Measurements from ENCODE around the gene ZBTB7C.

Gene ZBTB7C

GRCh38 chr18:48019557-48020325, 389.4 kb downstream of the ZBTB7C start:
- no peak overlapping the region for H3K4me3 ChIP-seq (ENCODE audit: low read length)

DNA sequence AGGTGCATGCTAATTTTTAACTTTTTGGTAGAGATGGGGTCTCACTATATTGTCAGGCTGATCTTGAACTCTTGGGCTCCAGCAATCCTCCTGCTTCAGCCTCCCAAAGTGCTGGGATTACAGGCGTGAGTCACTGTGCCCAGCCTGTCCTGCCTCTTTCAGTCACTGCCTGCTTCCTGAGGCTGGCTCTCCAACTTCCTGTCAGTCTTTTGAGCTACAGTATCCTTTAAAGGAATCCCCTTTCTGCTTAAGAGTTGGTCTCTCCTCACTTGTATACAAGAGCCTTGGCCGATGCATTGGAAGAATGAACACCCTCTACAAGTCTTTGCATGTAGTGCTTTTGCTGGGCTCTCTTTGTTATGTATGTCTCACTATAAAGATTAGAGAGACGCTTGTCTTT, 390.3 kb downstream of the ZBTB7C start:
- peaks cover 64% of the 10 kb centered on the region for H3K27me3 ChIP-seq (ENCODE audit: control insufficient read depth, insufficient read depth, low read length)

More at GRCh38 chr18:48019557-48020325, 389.4 kb downstream of the ZBTB7C start:
- Histone ChIP-seq H3K27me3 (ENCODE audit: control insufficient read depth, insufficient read depth, low read length) (peaks cover 61% of the 10 kb centered on the region), H3K9ac (ENCODE audit: low read depth, low read length) (no peak overlapping the region), H3K36me3 (ENCODE audit: insufficient read depth, low read length) (no peaks in the 10 kb centered on the region), H3K9me3 (replicated peaks; ENCODE audit: low read length) (no peaks in the 10 kb centered on the region), H3K4me1 (ENCODE audit: control insufficient read depth, insufficient read depth, low read length) (no peaks in the 10 kb centered on the region), H3K4me2 (ENCODE audit: low read length) (no peak overlapping the region)

GRCh38 chr18:48017635-48018034, 391.5 kb downstream of the ZBTB7C start:
- no peaks in the 10 kb centered on the region for H3K9me3 ChIP-seq (replicated peaks; ENCODE audit: low read length)
- no peaks in the 10 kb centered on the region for H3K36me3 ChIP-seq (ENCODE audit: insufficient read depth, low read length)
- H3K9ac ChIP-seq (ENCODE audit: low read depth, low read length), result no peak overlapping the region
- no peak overlapping the region for H3K4me2 ChIP-seq (ENCODE audit: low read length)
- H3K4me1 ChIP-seq (ENCODE audit: control insufficient read depth, insufficient read depth, low read length), result no peaks in the 10 kb centered on the region
- H3K4me3 ChIP-seq (ENCODE audit: low read length), result no peak overlapping the region
- peaks cover 73% of the 10 kb centered on the region for H3K27me3 ChIP-seq (ENCODE audit: control insufficient read depth, insufficient read depth, low read length)

More for the DNA sequence above, 390.3 kb downstream of the ZBTB7C start:
- Histone ChIP-seq H3K9ac (ENCODE audit: low read depth, low read length) (no peak overlapping the region), H3K4me3 (ENCODE audit: low read length) (no peak overlapping the region), H3K36me3 (ENCODE audit: insufficient read depth, low read length) (no peaks in the 10 kb centered on the region), H3K9me3 (replicated peaks; ENCODE audit: low read length) (no peaks in the 10 kb centered on the region), H3K4me1 (ENCODE audit: control insufficient read depth, insufficient read depth, low read length) (no peaks in the 10 kb centered on the region), H3K4me2 (ENCODE audit: low read length) (no peak overlapping the region)

DNA sequence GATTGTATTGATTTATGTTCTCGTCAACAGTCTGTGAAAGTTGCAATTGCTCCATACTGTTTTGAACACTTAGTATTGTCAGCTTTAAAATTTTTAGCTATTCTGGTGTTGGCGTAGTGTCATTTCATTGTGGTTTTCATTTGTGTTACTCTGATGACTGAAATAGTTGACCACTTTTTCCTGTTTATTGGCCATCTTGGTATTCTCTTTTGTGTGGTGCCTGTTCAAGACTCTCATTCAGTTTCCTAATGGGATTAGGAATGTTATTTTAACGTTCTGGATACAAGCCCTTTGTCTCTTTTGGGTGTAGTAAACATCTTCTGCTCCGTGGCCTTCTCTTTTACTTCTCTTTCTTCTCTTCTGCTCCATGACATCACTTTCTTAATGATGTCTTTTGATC, 396.0 kb downstream of the ZBTB7C start:
- no peaks in the 10 kb centered on the region for H3K9me3 ChIP-seq (replicated peaks; ENCODE audit: low read length)
- peaks cover 66% of the 10 kb centered on the region for H3K27me3 ChIP-seq (ENCODE audit: control insufficient read depth, insufficient read depth, low read length)
- H3K36me3 ChIP-seq (ENCODE audit: insufficient read depth, low read length), result no peaks in the 10 kb centered on the region
- H3K4me3 ChIP-seq (ENCODE audit: low read length), result no peak overlapping the region
- H3K9ac ChIP-seq (ENCODE audit: low read depth, low read length), result no peak overlapping the region
- H3K4me1 ChIP-seq (ENCODE audit: control insufficient read depth, insufficient read depth, low read length), result no peaks in the 10 kb centered on the region
- H3K4me2 ChIP-seq (ENCODE audit: low read length), result no peak overlapping the region

- H3K9ac ChIP-seq (ENCODE audit: low read depth, low read length), result no peak overlapping the region
- H3K27me3 ChIP-seq (ENCODE audit: control insufficient read depth, insufficient read depth, low read length), result peaks cover 61% of the 10 kb centered on the region
- no peaks in the 10 kb centered on the region for H3K4me1 ChIP-seq (ENCODE audit: control insufficient read depth, insufficient read depth, low read length)
- H3K4me3 ChIP-seq (ENCODE audit: low read length), result no peak overlapping the region
- no peaks in the 10 kb centered on the region for H3K9me3 ChIP-seq (replicated peaks; ENCODE audit: low read length)
- no peak overlapping the region for H3K4me2 ChIP-seq (ENCODE audit: low read length)
- H3K36me3 ChIP-seq (ENCODE audit: insufficient read depth, low read length), result no peaks in the 10 kb centered on the region
Measured at GRCh38 chr18:48011926-48012465, 397.2 kb downstream of the ZBTB7C start.

- Histone ChIP-seq H3K27me3 (ENCODE audit: control insufficient read depth, insufficient read depth, low read length) (peaks cover 50% of the 10 kb centered on the region), H3K36me3 (ENCODE audit: insufficient read depth, low read length) (no peaks in the 10 kb centered on the region), H3K9me3 (replicated peaks; ENCODE audit: low read length) (no peaks in the 10 kb centered on the region), H3K9ac (ENCODE audit: low read depth, low read length) (no peak overlapping the region), H3K4me3 (ENCODE audit: low read length) (no peak overlapping the region), H3K4me1 (ENCODE audit: control insufficient read depth, insufficient read depth, low read length) (no peaks in the 10 kb centered on the region), H3K4me2 (ENCODE audit: low read length) (no peak overlapping the region)
Measured at GRCh38 chr18:48010264-48010663, 398.9 kb downstream of the ZBTB7C start.

DNA sequence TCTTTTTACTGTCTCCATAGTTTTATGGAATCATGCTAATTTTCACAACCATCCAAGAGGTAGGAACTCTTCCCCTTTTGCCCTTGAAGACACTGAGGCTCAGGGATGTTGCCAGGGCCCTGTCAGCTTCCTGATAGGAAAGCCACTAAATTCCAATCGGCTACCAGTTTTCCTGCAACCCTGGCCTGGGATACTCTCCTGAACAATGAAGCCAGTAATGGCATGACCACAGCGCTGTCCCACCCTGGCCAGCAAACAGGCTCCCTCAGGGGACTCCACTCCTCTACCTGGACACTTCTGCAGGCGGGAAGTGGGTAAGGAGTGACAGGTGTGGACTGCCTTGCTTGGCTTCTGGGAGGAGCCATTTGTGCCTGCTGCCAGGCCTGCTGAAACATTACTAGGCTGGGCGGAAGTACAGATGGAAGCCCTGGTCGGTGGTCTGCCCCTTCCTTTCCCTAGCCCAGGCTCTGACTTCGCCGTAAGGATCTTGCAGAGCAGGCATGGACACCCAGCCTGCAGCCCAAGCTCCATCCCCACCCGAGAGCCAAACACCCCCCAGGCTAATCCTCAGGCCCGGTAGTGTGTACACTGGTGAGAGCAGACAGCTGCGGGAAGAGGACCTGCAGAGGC, 400.0 kb downstream of the ZBTB7C start:
- no peak overlapping the region for H3K4me3 ChIP-seq (ENCODE audit: low read length)
- H3K36me3 ChIP-seq (ENCODE audit: insufficient read depth, low read length), result no peaks in the 10 kb centered on the region
- peaks cover 2% of the 10 kb centered on the region for H3K4me1 ChIP-seq (ENCODE audit: control insufficient read depth, insufficient read depth, low read length)
- no peaks in the 10 kb centered on the region for H3K9me3 ChIP-seq (replicated peaks; ENCODE audit: low read length)
- H3K4me2 ChIP-seq (ENCODE audit: low read length), result no peak overlapping the region
- peaks cover 42% of the 10 kb centered on the region for H3K27me3 ChIP-seq (ENCODE audit: control insufficient read depth, insufficient read depth, low read length)
- no peak overlapping the region for H3K9ac ChIP-seq (ENCODE audit: low read depth, low read length)

DNA sequence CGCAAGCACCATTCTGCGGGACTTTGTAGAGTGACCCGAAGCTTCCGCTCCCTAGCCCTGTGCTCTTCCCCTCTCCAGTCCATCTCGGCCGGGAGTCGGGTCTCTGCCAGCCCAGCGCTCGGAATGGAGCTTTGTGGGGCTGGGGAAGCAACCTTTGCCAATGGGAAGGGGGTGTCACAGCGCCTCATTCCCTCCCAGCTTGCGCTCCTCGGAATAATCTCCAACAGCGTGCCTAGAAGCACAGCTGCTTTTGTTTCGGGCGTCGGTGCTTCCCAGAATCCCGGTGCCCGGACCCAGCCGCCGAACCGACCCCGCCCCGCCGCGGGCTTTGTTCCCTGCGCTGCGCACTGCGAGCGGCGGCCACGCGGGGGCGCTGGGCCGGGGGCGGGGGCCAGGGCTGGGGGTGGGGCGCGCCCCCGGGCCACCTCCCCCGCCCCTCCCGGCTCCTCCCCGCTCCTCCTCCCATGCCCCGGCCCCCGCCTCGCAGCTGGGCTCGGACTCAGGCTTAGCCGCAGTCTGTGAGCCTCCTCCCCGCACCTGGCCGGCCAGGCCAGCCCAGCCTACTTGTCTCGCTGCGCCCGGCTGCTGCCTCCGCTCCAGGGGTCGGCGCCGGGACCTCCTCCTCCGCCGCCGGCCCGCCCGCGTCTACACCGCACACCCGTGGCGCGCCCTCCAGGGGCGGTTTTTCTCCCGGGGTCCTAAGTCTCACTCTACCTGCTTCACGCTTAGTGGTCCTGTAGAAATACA, 401.1 kb downstream of the ZBTB7C start:
- H3K4me2 ChIP-seq (ENCODE audit: low read length), result peak overlapping the region; percentile 98
- H3K9ac ChIP-seq (ENCODE audit: low read depth, low read length), result peak overlapping the region; percentile 79
- H3K4me1 ChIP-seq (ENCODE audit: control insufficient read depth, insufficient read depth, low read length), result peaks cover 13% of the 10 kb centered on the region

DNA sequence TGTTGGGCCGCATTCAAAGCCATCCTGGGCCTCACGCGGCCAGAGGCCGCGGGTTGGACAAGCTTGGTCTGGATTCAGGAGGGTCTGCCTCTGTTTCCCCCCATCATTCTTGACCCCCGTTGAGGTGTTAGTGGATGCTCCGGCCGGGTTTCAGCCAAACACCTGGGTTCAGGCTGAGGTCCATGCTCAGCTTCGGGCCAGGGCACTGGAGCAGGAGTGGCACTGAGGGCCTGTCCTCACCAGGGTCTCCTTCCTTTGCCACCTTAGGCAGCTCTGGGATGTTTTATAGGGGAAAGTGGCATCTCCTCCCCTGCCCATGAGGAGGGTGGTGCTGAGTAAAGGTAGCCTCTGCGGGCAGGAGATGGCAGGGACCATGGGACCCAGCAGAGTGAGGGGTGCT, 401.8 kb downstream of the ZBTB7C start:
- Histone ChIP-seq H3K9me3 (replicated peaks; ENCODE audit: low read length) (no peaks in the 10 kb centered on the region), H3K4me1 (ENCODE audit: control insufficient read depth, insufficient read depth, low read length) (peaks cover 18% of the 10 kb centered on the region), H3K4me3 (ENCODE audit: low read length) (peak overlapping the region; percentile 72), H3K9ac (ENCODE audit: low read depth, low read length) (peak overlapping the region; percentile 79), H3K4me2 (ENCODE audit: low read length) (peak overlapping the region; percentile 98), H3K36me3 (ENCODE audit: insufficient read depth, low read length) (no peaks in the 10 kb centered on the region), H3K27me3 (ENCODE audit: control insufficient read depth, insufficient read depth, low read length) (peaks cover 29% of the 10 kb centered on the region)

More for the DNA sequence above, 401.1 kb downstream of the ZBTB7C start:
- Histone ChIP-seq H3K36me3 (ENCODE audit: insufficient read depth, low read length) (no peaks in the 10 kb centered on the region), H3K9me3 (replicated peaks; ENCODE audit: low read length) (no peaks in the 10 kb centered on the region), H3K4me3 (ENCODE audit: low read length) (peak overlapping the region; percentile 72), H3K27me3 (ENCODE audit: control insufficient read depth, insufficient read depth, low read length) (peaks cover 32% of the 10 kb centered on the region)

- Histone ChIP-seq H3K9ac (ENCODE audit: low read depth, low read length) (no peak overlapping the region), H3K9me3 (replicated peaks; ENCODE audit: low read length) (no peaks in the 10 kb centered on the region), H3K4me3 (ENCODE audit: low read length) (no peak overlapping the region), H3K36me3 (ENCODE audit: insufficient read depth, low read length) (no peaks in the 10 kb centered on the region), H3K4me1 (ENCODE audit: control insufficient read depth, insufficient read depth, low read length) (peaks cover 18% of the 10 kb centered on the region), H3K27me3 (ENCODE audit: control insufficient read depth, insufficient read depth, low read length) (peaks cover 21% of the 10 kb centered on the region), H3K4me2 (ENCODE audit: low read length) (no peak overlapping the region)
Measured at GRCh38 chr18:48006415-48007175, 402.6 kb downstream of the ZBTB7C start.

DNA sequence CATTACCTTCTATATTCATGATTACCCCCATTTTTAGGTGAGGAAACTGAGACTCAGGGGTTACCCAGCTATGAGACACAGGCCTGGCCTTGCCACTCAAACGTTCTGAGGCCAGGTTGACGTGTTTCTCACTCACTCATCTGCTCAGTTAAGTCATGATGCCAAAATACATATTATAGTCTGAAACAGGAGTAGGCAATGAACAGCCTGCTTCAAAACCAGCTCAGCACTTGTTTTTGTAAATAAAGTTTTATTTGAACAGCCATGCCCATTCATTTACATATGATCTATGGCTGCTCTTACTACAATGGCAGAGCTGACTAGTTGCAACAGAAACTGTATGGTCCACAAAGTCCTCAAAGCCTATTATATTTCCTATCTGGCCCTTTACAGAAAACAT, 404.6 kb downstream of the ZBTB7C start:
- no peak overlapping the region for H3K4me3 ChIP-seq (ENCODE audit: low read length)
- no peak overlapping the region for H3K9ac ChIP-seq (ENCODE audit: low read depth, low read length)
- no peaks in the 10 kb centered on the region for H3K9me3 ChIP-seq (replicated peaks; ENCODE audit: low read length)
- H3K4me2 ChIP-seq (ENCODE audit: low read length), result no peak overlapping the region
- H3K27me3 ChIP-seq (ENCODE audit: control insufficient read depth, insufficient read depth, low read length), result peaks cover 6% of the 10 kb centered on the region
- no peaks in the 10 kb centered on the region for H3K36me3 ChIP-seq (ENCODE audit: insufficient read depth, low read length)
- peaks cover 18% of the 10 kb centered on the region for H3K4me1 ChIP-seq (ENCODE audit: control insufficient read depth, insufficient read depth, low read length)
